Calu3 (cell line): ENCODE results near the gene ALOX5. TPM values are rescaled to one million over a fixed set of nuclear protein-coding genes. Genes with fewer than 3 reads are reported as not detected.
A peak's percentile ranks its signal among the peaks of the same experiment; 100 is the strongest.
"Not testable (repeated sequence)": the region's sequence is repeated elsewhere in the genome, so short reads cannot be mapped to it uniquely, and the experiment has no call there.

Experiments used
- Bru-seq: library from RNA; stranded (reverse); fragments of 400-500 nt; gene quantifications from one replicate; lab custom pipeline; 2021; lab: Mats Ljungman, UMichigan
- BruChase-seq, 2 experiments: library from RNA; stranded (reverse); fragments of 400-500 nt; gene quantifications; one replicate each; lab custom pipeline; 2021; lab: Mats Ljungman, UMichigan
- BruUV-seq: library from RNA; stranded (reverse); fragments of 400-500 nt; replicated peaks from 2 replicates; lab custom pipeline; 2021; lab: Mats Ljungman, UMichigan
- CTCF ChIA-PET: fragments of 300-600 bp; sonication (Branson Sonifier 250); formaldehyde crosslinking; loops from one replicate; lab custom pipeline; 2022; ENCODE audit warnings: antibody characterized with exemption; lab: Charles Lee
- DNase-seq: peaks from one replicate; pipeline ENCODE4 v3.0.0; 2022
- H3K27ac Mint-ChIP-seq: one replicate; pipeline ENCODE4 v1.8.0; 2022; ENCODE audit warnings: mixed read lengths; ENCODE audit not compliant: unreplicated experiment
- H3K27me3 Mint-ChIP-seq: one replicate; pipeline ENCODE4 v1.8.0; 2022; ENCODE audit warnings: mixed read lengths; ENCODE audit not compliant: unreplicated experiment
- H3K36me3 Mint-ChIP-seq: one replicate; pipeline ENCODE4 v1.8.0; 2022; ENCODE audit warnings: mild to moderate bottlenecking, moderate library complexity, mixed read lengths; ENCODE audit not compliant: insufficient read depth, unreplicated experiment
- H3K4me1 Mint-ChIP-seq: one replicate; pipeline ENCODE4 v1.8.0; 2022; ENCODE audit warnings: mild to moderate bottlenecking, low read depth, mixed read lengths; ENCODE audit not compliant: unreplicated experiment
- H3K4me3 Mint-ChIP-seq: one replicate; pipeline ENCODE4 v1.8.0; 2022; ENCODE audit warnings: mild to moderate bottlenecking, low read depth, moderate library complexity, mixed read lengths; ENCODE audit not compliant: unreplicated experiment
- H3K9me3 Mint-ChIP-seq: one replicate; pipeline ENCODE4 v1.8.0; 2022; ENCODE audit warnings: low read depth, mixed read lengths; ENCODE audit not compliant: unreplicated experiment
- CTCF ChIP-seq: fragments of 200-600 bp; IDR thresholded peaks from one replicate; pipeline ENCODE4 v1.8.0; 2022; ENCODE audit warnings: antibody characterized with exemption; ENCODE audit not compliant: unreplicated experiment
- intact Hi-C: fragments of 100-400 bp; cut with micrococcal nuclease; formaldehyde crosslinking; loops from one replicate; pipeline ENCODE4 v1.10.0; 2022; ENCODE audit not compliant: unreplicated experiment
- long read RNA-seq: library from polyadenylated mRNA; stranded (forward); transcript quantifications from one replicate; pipeline ENCODE4 v2.0.0, GENCODE V29; 2022
- total RNA-seq: library from RNA; stranded (reverse); gene quantifications from 2 replicates; pipeline ENCODE4 v1.2.3, GENCODE V29; 2022

Gene ALOX5
- total RNA-seq (44.9 and 57.0 TPM in 2 replicates), Bru-seq, nascent RNA (percentile 66 among the genes with signal in this experiment), BruChase-seq, experiment 1, labeled RNA remaining after a 6-hour chase (percentile 57 among the genes with signal in this experiment), BruChase-seq, experiment 2, labeled RNA remaining after a 2-hour chase (percentile 60 among the genes with signal in this experiment)
- long read RNA-seq, transcript ALOX5-201 (14 exons, 2,506 nt), result major isoform, 31 of 173 reads
- long read RNA-seq, partial matches to known transcripts, result 9 of 173 reads
- long read RNA-seq, other reads (novel, unspliced or antisense), result 132 of 173 reads

- H3K27me3 Mint-ChIP-seq, result peaks cover 20% of the 10 kb centered on the region
- peaks cover 33% of the 10 kb centered on the region for H3K36me3 Mint-ChIP-seq
- no TSS peak for BruUV-seq
- TF ChIP-seq CTCF, result no peak
- DNase-seq, result peak; percentile 84
- peak within 1 kb of the TSS; percentile 47 for H3K27ac Mint-ChIP-seq
- H3K4me3 Mint-ChIP-seq, result peak within 1 kb of the TSS; percentile 91
- H3K4me1 Mint-ChIP-seq, result peaks cover 44% of the 10 kb centered on the region
- CTCF ChIA-PET, result no interaction called here
- H3K9me3 Mint-ChIP-seq, result no peaks in the 10 kb centered on the region
- intact Hi-C loops, result no loop called here
Observed at GRCh38 chr10:45373576-45374349, at the start of gene ALOX5. TSS of gene ALOX5 (plus strand) at chr10:45374216. CDS start at chr10:45374280, 64 bp downstream.

- Mint-ChIP-seq H3K36me3 (no peaks in the 10 kb centered on the region), H3K27ac (no peak overlapping the region), H3K9me3 (peaks cover 5% of the 10 kb centered on the region), H3K27me3 (no peaks in the 10 kb centered on the region), H3K4me1 (no peaks in the 10 kb centered on the region), H3K4me3 (no peak overlapping the region)
- CTCF ChIA-PET, result no interaction called here
- no peak for DNase-seq
- no TSS peak for BruUV-seq
- intact Hi-C loops, result no loop called here
- no peak for TF ChIP-seq CTCF
Observed at GRCh38 chr10:45325116-45325515, 48.9 kb upstream of the ALOX5 start.

GRCh38 chr10:45326864-45327263 lies 47.2 kb upstream of the ALOX5 start:
- H3K36me3 Mint-ChIP-seq, H3K9me3 Mint-ChIP-seq, DNase-seq, H3K4me1 Mint-ChIP-seq, H3K4me3 Mint-ChIP-seq, CTCF ChIA-PET, BruUV-seq, intact Hi-C loops, H3K27ac Mint-ChIP-seq, H3K27me3 Mint-ChIP-seq: not testable (repeated sequence)

GRCh38 chr10:45331824-45332223 lies 42.2 kb upstream of the ALOX5 start:
- H3K4me1 Mint-ChIP-seq, BruUV-seq, CTCF ChIA-PET, DNase-seq, H3K36me3 Mint-ChIP-seq, H3K4me3 Mint-ChIP-seq, H3K9me3 Mint-ChIP-seq, intact Hi-C loops, H3K27ac Mint-ChIP-seq: not testable (repeated sequence)
- H3K27me3 Mint-ChIP-seq, result peaks cover 18% of the 10 kb centered on the region

- no TSS peak for BruUV-seq
- H3K27ac Mint-ChIP-seq, result no peak overlapping the region
- H3K36me3 Mint-ChIP-seq, result no peaks in the 10 kb centered on the region
- H3K9me3 Mint-ChIP-seq, result peaks cover 2% of the 10 kb centered on the region
- CTCF ChIA-PET, result no interaction called here
- no peak for TF ChIP-seq CTCF
- H3K4me3 Mint-ChIP-seq, result no peak overlapping the region
- H3K27me3 Mint-ChIP-seq, result peaks cover 29% of the 10 kb centered on the region
- DNase-seq, result no peak
- H3K4me1 Mint-ChIP-seq, result no peaks in the 10 kb centered on the region
- intact Hi-C loops, result no loop called here
Observed at GRCh38 chr10:45339894-45340293, 34.1 kb upstream of the ALOX5 start.

- H3K4me3 Mint-ChIP-seq, intact Hi-C loops, H3K4me1 Mint-ChIP-seq, BruUV-seq, CTCF ChIA-PET, H3K36me3 Mint-ChIP-seq, H3K9me3 Mint-ChIP-seq, H3K27ac Mint-ChIP-seq, DNase-seq: not testable (repeated sequence)
- peaks cover 29% of the 10 kb centered on the region for H3K27me3 Mint-ChIP-seq
Observed at GRCh38 chr10:45340420-45340819, 33.6 kb upstream of the ALOX5 start.

- H3K4me3 Mint-ChIP-seq, H3K4me1 Mint-ChIP-seq, intact Hi-C loops, BruUV-seq, DNase-seq, CTCF ChIA-PET, H3K27ac Mint-ChIP-seq, H3K9me3 Mint-ChIP-seq, H3K36me3 Mint-ChIP-seq: not testable (repeated sequence)
- peaks cover 40% of the 10 kb centered on the region for H3K27me3 Mint-ChIP-seq
Observed at GRCh38 chr10:45346652-45347335, 27.2 kb upstream of the ALOX5 start.
